Endothelial cell of umbilical vein (primary cell): ENCODE measurements around the gene C16orf89. TPM values are rescaled to one million over a fixed set of nuclear protein-coding genes. Genes with fewer than 3 reads are reported as not detected.

Experiments used
- BruUV-seq: library from RNA; stranded (reverse); fragments of 400-500 nt; replicated peaks from 2 replicates; lab custom pipeline; 2021; lab: Mats Ljungman, UMichigan
- CTCF ChIA-PET: fragments of 300-600, 350-600 bp; sonication (Branson Sonifier 250); formaldehyde crosslinking; loops from one replicate; lab custom pipeline; 2021; ENCODE audit warnings: antibody characterized with exemption, inconsistent platforms; lab: Charles Lee
- POLR2A ChIA-PET: fragments of 300-600, 350-600 bp; sonication (Branson Sonifier 250); formaldehyde crosslinking; loops from one replicate; lab custom pipeline; 2021; ENCODE audit warnings: antibody characterized with exemption, inconsistent platforms; lab: Charles Lee
- DNase-seq: peaks from one replicate; pipeline ENCODE4 v3.0.0-alpha.2; 2011; ENCODE audit warnings: low read depth, low spot score
- FAIRE-seq: peaks from 2 replicates; lab custom pipeline; 2011; peaks lifted over from hg19 to GRCh38; lab: Jason Lieb, UNC
- H2AFZ ChIP-seq: 2 replicates; pipeline ENCODE4 v1.6.0; 2012; ENCODE audit warnings: low read depth, low read length, control low read depth, inconsistent platforms
- H3K27ac ChIP-seq: 2 replicates; pipeline ENCODE4 v1.5.1; 2011; ENCODE audit warnings: low read depth, mild to moderate bottlenecking, control low read depth, low read length, moderate library complexity; ENCODE audit not compliant: insufficient read depth
- H3K27me3 ChIP-seq, 2 experiments: 2 replicates each; pipeline versions ENCODE4 v1.6.0 to v1.6.1; 2011; ENCODE audit warnings: low read length in 2 of 2, mixed read lengths in 1 of 2; ENCODE audit not compliant: control insufficient read depth in 2 of 2, insufficient read depth in 2 of 2
- H3K36me3 ChIP-seq, 2 experiments: 2 replicates in 1 of 2; 3 replicates in 1 of 2; pipeline ENCODE4 v1.5.1; 2011; ENCODE audit warnings: low read length in 2 of 2, mild to moderate bottlenecking in 1 of 2, moderate library complexity in 1 of 2; ENCODE audit not compliant: control insufficient read depth in 2 of 2, insufficient read depth in 2 of 2; ENCODE audit errors: extremely low read depth in 1 of 2
- H3K4me1 ChIP-seq: 3 replicates; pipeline ENCODE4 v1.5.1; 2011; ENCODE audit warnings: mild to moderate bottlenecking, low read length; ENCODE audit not compliant: control insufficient read depth, insufficient read depth; ENCODE audit errors: extremely low read depth
- H3K4me2 ChIP-seq: 2 replicates; pipeline ENCODE4 v1.6.1; 2011; ENCODE audit warnings: low read length, control low read depth, mixed read lengths; ENCODE audit not compliant: insufficient read depth
- H3K4me3 ChIP-seq, 3 experiments: fragments of 200-600 bp in 1 of 3; sonication (generic), shearing (Covaris generic) in 1 of 3; replicated peaks in 1 of 3; 2 replicates each; pipeline ENCODE4 v1.5.1; 2011 to 2016; ENCODE audit warnings: control low read depth in 3 of 3, low read length in 3 of 3, mild to moderate bottlenecking in 2 of 3, inconsistent platforms in 1 of 3, low read depth in 1 of 3, moderate library complexity in 1 of 3; ENCODE audit not compliant: insufficient read depth in 1 of 3
- H3K79me2 ChIP-seq: 2 replicates; pipeline ENCODE4 v1.6.0; 2012; ENCODE audit warnings: low read length, inconsistent platforms; ENCODE audit not compliant: control insufficient read depth, insufficient read depth
- H3K9ac ChIP-seq: replicated peaks from 2 replicates; pipeline ENCODE3; 2011; ENCODE audit warnings: low read length, control low read depth; ENCODE audit not compliant: insufficient read depth; ENCODE audit errors: extremely low read depth
- H3K9me1 ChIP-seq: replicated peaks from 3 replicates; pipeline ENCODE4 v1.6.0; 2011; ENCODE audit warnings: mild to moderate bottlenecking, low read length; ENCODE audit not compliant: control insufficient read depth, insufficient read depth; ENCODE audit errors: extremely low read depth
- H3K9me3 ChIP-seq: replicated peaks from 2 replicates; pipeline ENCODE4 v1.5.1; 2012; ENCODE audit warnings: low read length, inconsistent platforms; ENCODE audit not compliant: control insufficient read depth, insufficient read depth
- H4K20me1 ChIP-seq: replicated peaks from 2 replicates; pipeline ENCODE3; 2011; ENCODE audit warnings: mild to moderate bottlenecking, low read length; ENCODE audit not compliant: control insufficient read depth, insufficient read depth; ENCODE audit errors: extremely low read depth
- EZH2 ChIP-seq: IDR thresholded peaks from 2 replicates; pipeline ENCODE4 v1.6.1; 2012; ENCODE audit warnings: borderline replicate concordance, low read depth, mild to moderate bottlenecking, moderate library complexity, low read length, inconsistent platforms; ENCODE audit not compliant: severe bottlenecking
- FOS ChIP-seq: IDR thresholded peaks from 2 replicates; pipeline ENCODE4 v1.6.1; 2011; ENCODE audit warnings: mild to moderate bottlenecking, low read length, moderate library complexity, borderline replicate concordance; ENCODE audit not compliant: insufficient read depth
- GATA2 ChIP-seq: IDR thresholded peaks from 2 replicates; pipeline ENCODE4 v1.7.0; 2011; ENCODE audit warnings: low read depth, mild to moderate bottlenecking, moderate library complexity, mixed read lengths, low read length; ENCODE audit not compliant: insufficient read length, insufficient read depth
- JUN ChIP-seq: IDR thresholded peaks from 2 replicates; pipeline ENCODE4 v1.6.1; 2011; ENCODE audit warnings: borderline replicate concordance, low read depth; ENCODE audit not compliant: insufficient read length, insufficient read depth
- MAX ChIP-seq: IDR thresholded peaks from 2 replicates; pipeline ENCODE4 v1.6.1; 2011; ENCODE audit not compliant: insufficient read depth, insufficient read length
- MYC ChIP-seq: IDR thresholded peaks from one replicate; pipeline ENCODE4 v1.6.1; 2011; ENCODE audit warnings: mild to moderate bottlenecking, low read depth, low read length
- POLR2A ChIP-seq: IDR thresholded peaks from 2 replicates; pipeline ENCODE4 v1.6.1; 2012; ENCODE audit warnings: low read depth, mild to moderate bottlenecking, control low read depth, low read length
- POLR2AphosphoS5 ChIP-seq: IDR thresholded peaks from 2 replicates; pipeline ENCODE4 v1.6.1; 2012; ENCODE audit warnings: low read depth, mild to moderate bottlenecking, control low read depth, low read length, moderate library complexity; ENCODE audit not compliant: insufficient read depth
- dilution Hi-C: fragments of 300-500 bp; cut with MboI; formaldehyde crosslinking; loops from one replicate; pipeline ENCODE4 v1.15.0; 2019; ENCODE audit warnings: low sequenced_read_pairs; ENCODE audit not compliant: extremely low pct_ligation_motif_present
- intact Hi-C: fragments of 100-400 bp; cut with micrococcal nuclease; formaldehyde crosslinking; loops from one replicate; pipeline ENCODE4 v1.10.0; 2022
- polyA plus RNA-seq, 4 experiments: library from polyadenylated mRNA; depleted of rRNA in 3 of 4; stranded (reverse) in 3 of 4; unstranded in 1 of 4; fragments of >200 nt; gene quantifications; 2 replicates each; pipeline versions ENCODE4 v1.2.1 to v1.2.3, GENCODE V29; 2011 to 2012; ENCODE audit warnings: missing spikeins in 1 of 4
- total RNA-seq: library from RNA; stranded (reverse); gene quantifications from 2 replicates; pipeline ENCODE4 v1.2.3, GENCODE V29; 2021
- TF ChIP-seq, protein P1 (sequence below), 2 donors: IDR thresholded peaks; 1 replicate in 1 of 2; 2 replicates in 1 of 2; pipeline ENCODE4 v1.5.1; 2011; ENCODE audit warnings: low read length in 2 of 2, mild to moderate bottlenecking in 2 of 2, moderate library complexity in 2 of 2, control low read depth in 1 of 2, inconsistent platforms in 1 of 2, low read depth in 1 of 2; ENCODE audit not compliant: insufficient read depth in 1 of 2; ENCODE audit errors: extremely low read depth in 1 of 2

Gene C16orf89
- total and polyA plus RNA-seq, 2 donors (not counting 3 experiments of a cell fraction or from before 2014, with no cell fraction given), result not detected

GRCh38 chr16:5077304-5077703 lies 11.5 kb upstream of the C16orf89 start:
- BruUV-seq, result no TSS peak
- H2AFZ ChIP-seq, result no peak overlapping the region
- no peaks in the 10 kb centered on the region for H3K9me1 ChIP-seq
- H3K4me1 ChIP-seq, result peaks cover 7% of the 10 kb centered on the region
- no peaks in the 10 kb centered on the region for H4K20me1 ChIP-seq
- H3K79me2 ChIP-seq, result peaks cover 6% of the 10 kb centered on the region
- H3K9ac ChIP-seq, result no peak overlapping the region
- peaks cover 4 to 9% of the 10 kb centered on the region in 2 experiments for H3K36me3 ChIP-seq
- H3K4me2 ChIP-seq, result no peak overlapping the region
- DNase-seq, result no peak
- dilution Hi-C loops, result no loop called here
- CTCF ChIA-PET, result no interaction called here
- no peak for FAIRE-seq
- TF ChIP-seq EZH2 (no peak), MYC (no peak), JUN (no peak), POLR2A (no peak), MAX (no peak), POLR2AphosphoS5 (no peak), GATA2 (no peak), FOS (no peak)
- TF ChIP-seq, protein P1, sequence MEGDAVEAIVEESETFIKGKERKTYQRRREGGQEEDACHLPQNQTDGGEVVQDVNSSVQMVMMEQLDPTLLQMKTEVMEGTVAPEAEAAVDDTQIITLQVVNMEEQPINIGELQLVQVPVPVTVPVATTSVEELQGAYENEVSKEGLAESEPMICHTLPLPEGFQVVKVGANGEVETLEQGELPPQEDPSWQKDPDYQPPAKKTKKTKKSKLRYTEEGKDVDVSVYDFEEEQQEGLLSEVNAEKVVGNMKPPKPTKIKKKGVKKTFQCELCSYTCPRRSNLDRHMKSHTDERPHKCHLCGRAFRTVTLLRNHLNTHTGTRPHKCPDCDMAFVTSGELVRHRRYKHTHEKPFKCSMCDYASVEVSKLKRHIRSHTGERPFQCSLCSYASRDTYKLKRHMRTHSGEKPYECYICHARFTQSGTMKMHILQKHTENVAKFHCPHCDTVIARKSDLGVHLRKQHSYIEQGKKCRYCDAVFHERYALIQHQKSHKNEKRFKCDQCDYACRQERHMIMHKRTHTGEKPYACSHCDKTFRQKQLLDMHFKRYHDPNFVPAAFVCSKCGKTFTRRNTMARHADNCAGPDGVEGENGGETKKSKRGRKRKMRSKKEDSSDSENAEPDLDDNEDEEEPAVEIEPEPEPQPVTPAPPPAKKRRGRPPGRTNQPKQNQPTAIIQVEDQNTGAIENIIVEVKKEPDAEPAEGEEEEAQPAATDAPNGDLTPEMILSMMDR (IDR thresholded peaks at IDR 0.05; ENCODE audit: extremely low read depth in 1 of 2, insufficient read depth in 1 of 2, low read depth in 1 of 2, low read length in 2 of 2), result no peak
- H3K27ac ChIP-seq, result no peak overlapping the region
- intact Hi-C loops, result no loop called here
- no peaks in the 10 kb centered on the region for H3K27me3 ChIP-seq
- H3K4me3 ChIP-seq, result no peak overlapping the region
- no peaks in the 10 kb centered on the region for H3K9me3 ChIP-seq
- POLR2A ChIA-PET, result no interaction called here
